Measurements from ENCODE around the gene FLNB.

DNA sequence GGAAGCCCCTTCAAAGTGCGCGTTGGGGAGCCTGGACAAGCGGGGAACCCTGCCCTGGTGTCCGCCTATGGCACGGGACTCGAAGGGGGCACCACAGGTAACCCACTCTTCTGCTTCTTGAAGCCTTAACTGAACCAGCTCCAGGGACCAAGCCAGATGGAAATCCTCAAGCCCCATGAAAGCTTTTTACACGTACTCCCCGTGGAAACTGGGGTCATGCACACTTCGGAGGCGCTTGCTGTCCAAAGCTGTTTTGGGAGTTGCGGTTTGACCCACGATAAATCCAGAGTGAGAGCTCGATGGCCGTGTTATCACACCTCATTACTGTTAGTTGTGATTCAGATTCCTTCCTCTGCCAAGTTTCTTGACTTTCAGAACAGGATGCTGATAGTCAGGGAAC lies 155.0 kb downstream of the FLNB start:
- no peak for TF ChIP-seq TAF1 (IDR thresholded peaks at IDR 0.05; ENCODE audit: borderline replicate concordance, low read depth, low read length)
- TF ChIP-seq NFIC (IDR thresholded peaks at IDR 0.05; ENCODE audit: borderline replicate concordance): no peak
- TF ChIP-seq, protein P1, sequence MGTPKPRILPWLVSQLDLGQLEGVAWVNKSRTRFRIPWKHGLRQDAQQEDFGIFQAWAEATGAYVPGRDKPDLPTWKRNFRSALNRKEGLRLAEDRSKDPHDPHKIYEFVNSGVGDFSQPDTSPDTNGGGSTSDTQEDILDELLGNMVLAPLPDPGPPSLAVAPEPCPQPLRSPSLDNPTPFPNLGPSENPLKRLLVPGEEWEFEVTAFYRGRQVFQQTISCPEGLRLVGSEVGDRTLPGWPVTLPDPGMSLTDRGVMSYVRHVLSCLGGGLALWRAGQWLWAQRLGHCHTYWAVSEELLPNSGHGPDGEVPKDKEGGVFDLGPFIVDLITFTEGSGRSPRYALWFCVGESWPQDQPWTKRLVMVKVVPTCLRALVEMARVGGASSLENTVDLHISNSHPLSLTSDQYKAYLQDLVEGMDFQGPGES (IDR thresholded peaks at IDR 0.05; ENCODE audit: low read depth, low read length): no peak
- TF ChIP-seq, protein P2, sequence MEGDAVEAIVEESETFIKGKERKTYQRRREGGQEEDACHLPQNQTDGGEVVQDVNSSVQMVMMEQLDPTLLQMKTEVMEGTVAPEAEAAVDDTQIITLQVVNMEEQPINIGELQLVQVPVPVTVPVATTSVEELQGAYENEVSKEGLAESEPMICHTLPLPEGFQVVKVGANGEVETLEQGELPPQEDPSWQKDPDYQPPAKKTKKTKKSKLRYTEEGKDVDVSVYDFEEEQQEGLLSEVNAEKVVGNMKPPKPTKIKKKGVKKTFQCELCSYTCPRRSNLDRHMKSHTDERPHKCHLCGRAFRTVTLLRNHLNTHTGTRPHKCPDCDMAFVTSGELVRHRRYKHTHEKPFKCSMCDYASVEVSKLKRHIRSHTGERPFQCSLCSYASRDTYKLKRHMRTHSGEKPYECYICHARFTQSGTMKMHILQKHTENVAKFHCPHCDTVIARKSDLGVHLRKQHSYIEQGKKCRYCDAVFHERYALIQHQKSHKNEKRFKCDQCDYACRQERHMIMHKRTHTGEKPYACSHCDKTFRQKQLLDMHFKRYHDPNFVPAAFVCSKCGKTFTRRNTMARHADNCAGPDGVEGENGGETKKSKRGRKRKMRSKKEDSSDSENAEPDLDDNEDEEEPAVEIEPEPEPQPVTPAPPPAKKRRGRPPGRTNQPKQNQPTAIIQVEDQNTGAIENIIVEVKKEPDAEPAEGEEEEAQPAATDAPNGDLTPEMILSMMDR (IDR thresholded peaks at IDR 0.05): no peak
- TF ChIP-seq, protein P3, sequence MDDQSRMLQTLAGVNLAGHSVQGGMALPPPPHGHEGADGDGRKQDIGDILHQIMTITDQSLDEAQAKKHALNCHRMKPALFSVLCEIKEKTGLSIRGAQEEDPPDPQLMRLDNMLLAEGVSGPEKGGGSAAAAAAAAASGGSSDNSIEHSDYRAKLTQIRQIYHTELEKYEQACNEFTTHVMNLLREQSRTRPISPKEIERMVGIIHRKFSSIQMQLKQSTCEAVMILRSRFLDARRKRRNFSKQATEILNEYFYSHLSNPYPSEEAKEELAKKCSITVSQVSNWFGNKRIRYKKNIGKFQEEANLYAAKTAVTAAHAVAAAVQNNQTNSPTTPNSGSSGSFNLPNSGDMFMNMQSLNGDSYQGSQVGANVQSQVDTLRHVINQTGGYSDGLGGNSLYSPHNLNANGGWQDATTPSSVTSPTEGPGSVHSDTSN (IDR thresholded peaks at IDR 0.05): no peak
- TF ChIP-seq EZH2phosphoT487 (IDR thresholded peaks at IDR 0.05; ENCODE audit: borderline replicate concordance, low read depth): no peak
- TF ChIP-seq, protein P4, sequence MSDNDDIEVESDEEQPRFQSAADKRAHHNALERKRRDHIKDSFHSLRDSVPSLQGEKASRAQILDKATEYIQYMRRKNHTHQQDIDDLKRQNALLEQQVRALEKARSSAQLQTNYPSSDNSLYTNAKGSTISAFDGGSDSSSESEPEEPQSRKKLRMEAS (IDR thresholded peaks at IDR 0.05; ENCODE audit: low read depth): no peak
- TF ChIP-seq, protein P5, sequence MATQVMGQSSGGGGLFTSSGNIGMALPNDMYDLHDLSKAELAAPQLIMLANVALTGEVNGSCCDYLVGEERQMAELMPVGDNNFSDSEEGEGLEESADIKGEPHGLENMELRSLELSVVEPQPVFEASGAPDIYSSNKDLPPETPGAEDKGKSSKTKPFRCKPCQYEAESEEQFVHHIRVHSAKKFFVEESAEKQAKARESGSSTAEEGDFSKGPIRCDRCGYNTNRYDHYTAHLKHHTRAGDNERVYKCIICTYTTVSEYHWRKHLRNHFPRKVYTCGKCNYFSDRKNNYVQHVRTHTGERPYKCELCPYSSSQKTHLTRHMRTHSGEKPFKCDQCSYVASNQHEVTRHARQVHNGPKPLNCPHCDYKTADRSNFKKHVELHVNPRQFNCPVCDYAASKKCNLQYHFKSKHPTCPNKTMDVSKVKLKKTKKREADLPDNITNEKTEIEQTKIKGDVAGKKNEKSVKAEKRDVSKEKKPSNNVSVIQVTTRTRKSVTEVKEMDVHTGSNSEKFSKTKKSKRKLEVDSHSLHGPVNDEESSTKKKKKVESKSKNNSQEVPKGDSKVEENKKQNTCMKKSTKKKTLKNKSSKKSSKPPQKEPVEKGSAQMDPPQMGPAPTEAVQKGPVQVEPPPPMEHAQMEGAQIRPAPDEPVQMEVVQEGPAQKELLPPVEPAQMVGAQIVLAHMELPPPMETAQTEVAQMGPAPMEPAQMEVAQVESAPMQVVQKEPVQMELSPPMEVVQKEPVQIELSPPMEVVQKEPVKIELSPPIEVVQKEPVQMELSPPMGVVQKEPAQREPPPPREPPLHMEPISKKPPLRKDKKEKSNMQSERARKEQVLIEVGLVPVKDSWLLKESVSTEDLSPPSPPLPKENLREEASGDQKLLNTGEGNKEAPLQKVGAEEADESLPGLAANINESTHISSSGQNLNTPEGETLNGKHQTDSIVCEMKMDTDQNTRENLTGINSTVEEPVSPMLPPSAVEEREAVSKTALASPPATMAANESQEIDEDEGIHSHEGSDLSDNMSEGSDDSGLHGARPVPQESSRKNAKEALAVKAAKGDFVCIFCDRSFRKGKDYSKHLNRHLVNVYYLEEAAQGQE (IDR thresholded peaks at IDR 0.05; ENCODE audit: low read depth, low read length): no peak
- TF ChIP-seq RAD21 (IDR thresholded peaks at IDR 0.05; ENCODE audit: low read length): no peak
- TF ChIP-seq POLR2AphosphoS5 (IDR thresholded peaks at IDR 0.05; ENCODE audit: low read depth, low read length): no peak
- TF ChIP-seq, protein P6, sequence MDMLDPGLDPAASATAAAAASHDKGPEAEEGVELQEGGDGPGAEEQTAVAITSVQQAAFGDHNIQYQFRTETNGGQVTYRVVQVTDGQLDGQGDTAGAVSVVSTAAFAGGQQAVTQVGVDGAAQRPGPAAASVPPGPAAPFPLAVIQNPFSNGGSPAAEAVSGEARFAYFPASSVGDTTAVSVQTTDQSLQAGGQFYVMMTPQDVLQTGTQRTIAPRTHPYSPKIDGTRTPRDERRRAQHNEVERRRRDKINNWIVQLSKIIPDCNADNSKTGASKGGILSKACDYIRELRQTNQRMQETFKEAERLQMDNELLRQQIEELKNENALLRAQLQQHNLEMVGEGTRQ (IDR thresholded peaks at IDR 0.05; ENCODE audit: borderline replicate concordance, low read depth, low read length): no peak

Data from SK-N-SH (cell line).